Measurements from ENCODE around the gene PRRC2B.

DNA sequence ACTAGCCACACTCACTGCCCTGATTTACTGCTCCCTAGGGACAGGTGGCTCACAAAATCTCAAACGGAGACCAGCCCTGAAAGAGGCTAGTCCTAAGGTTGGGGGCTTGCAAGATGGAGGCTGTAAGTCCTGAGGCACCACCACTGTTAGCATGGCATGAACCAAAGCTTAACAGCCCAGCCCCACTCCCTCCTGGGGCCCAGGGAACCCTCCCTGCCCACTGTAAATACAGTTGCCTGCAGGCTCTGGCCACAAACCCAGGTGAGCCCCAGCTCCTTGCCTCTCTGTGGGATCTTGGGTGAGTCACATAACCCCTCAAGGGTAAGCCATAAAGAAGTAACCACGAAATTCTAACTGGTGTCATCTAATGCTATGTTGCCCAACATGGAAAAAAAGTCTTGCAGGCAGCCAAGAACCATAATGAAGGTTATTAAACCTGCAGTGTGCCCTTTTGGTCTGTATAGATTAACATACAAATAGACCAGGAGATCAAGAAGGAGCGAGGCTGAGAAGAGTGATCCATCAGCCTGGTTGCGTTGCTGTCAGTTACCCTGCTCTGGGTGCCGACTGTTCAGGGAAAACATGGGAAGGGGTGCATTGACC, 107.2 kb downstream of the PRRC2B start:
- TF ChIP-seq, protein P1, sequence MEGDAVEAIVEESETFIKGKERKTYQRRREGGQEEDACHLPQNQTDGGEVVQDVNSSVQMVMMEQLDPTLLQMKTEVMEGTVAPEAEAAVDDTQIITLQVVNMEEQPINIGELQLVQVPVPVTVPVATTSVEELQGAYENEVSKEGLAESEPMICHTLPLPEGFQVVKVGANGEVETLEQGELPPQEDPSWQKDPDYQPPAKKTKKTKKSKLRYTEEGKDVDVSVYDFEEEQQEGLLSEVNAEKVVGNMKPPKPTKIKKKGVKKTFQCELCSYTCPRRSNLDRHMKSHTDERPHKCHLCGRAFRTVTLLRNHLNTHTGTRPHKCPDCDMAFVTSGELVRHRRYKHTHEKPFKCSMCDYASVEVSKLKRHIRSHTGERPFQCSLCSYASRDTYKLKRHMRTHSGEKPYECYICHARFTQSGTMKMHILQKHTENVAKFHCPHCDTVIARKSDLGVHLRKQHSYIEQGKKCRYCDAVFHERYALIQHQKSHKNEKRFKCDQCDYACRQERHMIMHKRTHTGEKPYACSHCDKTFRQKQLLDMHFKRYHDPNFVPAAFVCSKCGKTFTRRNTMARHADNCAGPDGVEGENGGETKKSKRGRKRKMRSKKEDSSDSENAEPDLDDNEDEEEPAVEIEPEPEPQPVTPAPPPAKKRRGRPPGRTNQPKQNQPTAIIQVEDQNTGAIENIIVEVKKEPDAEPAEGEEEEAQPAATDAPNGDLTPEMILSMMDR (IDR thresholded peaks at IDR 0.05): no peak
- TF ChIP-seq POLR2A (IDR thresholded peaks at IDR 0.05) (no peak), POLR2AphosphoS5 (IDR thresholded peaks at IDR 0.05) (no peak)
